HG03280 (cell line): ENCODE data around the gene CAMTA1.

Source experiments
- ATAC-seq: cut with Tn5 transposase; IDR thresholded peaks from one replicate; pipeline ENCODE4 v1.9.1; 2021; ENCODE audit warnings: mild to moderate bottlenecking, moderate library complexity; ENCODE audit not compliant: unreplicated experiment

Gene CAMTA1

DNA sequence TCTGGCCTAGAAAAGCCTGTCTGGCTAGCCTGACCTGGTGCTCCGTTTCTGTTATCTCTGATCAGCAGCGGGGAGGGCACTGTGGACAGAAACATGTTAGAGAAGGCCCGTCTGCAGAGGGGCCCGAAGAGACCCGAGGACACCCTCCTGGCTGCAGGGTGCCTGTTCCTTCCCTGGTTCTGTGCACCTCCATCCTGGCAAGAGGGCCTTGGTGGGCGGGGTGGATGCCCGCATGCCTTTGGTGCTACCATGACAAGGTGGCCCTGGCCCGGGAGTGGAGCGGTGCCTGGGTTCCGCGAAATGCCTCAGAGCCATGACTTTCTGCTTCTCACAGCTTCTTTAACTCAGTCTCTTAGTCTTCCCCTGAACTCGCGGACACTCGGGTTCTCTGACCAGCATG lies 233.6 kb downstream of the CAMTA1 start:
- ATAC-seq, result no peak

DNA sequence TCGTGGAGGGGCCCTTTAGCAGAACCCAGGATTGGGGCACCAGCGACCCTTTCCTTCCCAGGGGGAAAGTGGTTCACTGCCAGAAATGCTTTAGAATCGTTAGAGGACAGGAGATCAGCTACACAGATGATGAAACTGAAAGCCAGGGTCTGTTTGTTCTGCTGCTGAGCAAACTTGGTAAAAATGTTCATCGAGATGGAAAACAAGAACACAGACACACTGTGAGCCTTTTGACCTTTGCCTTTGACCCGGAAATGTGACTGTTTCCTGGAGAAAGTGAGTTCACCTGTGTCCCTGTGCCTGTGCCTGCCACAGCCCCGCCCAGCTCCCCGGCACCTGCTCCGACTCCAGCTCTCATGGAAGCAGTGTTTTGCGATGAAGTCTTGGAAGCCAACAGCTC lies 234.3 kb downstream of the CAMTA1 start:
- no peak for ATAC-seq

GRCh38 chr1:7022058-7022457 lies 236.8 kb downstream of the CAMTA1 start:
- no peak for ATAC-seq

DNA sequence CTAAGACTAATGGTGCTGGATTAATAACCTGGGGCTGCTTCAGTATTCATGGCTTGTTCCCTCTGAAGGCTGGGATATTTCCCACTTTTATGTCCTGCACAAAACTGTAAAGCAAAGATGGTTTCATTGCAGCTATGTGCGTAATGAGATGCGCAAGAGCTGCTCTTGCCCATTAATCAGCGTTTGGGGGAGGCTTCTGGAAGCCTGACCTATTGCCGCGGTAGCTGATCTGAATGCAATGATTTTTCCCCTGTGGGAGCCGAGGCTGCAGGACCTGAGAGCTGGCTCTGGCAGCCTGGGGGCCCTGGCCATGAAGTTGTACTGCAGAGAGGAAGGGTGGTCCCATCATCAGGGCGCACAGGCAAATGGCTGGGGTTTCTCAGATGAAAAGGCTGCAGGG lies 239.8 kb downstream of the CAMTA1 start:
- ATAC-seq, result no peak

- ATAC-seq, result no peak
These were observed 240.9 kb downstream of the CAMTA1 start for GRCh38 chr1:7026169-7026568.

- no peak for ATAC-seq
These were observed 247.7 kb downstream of the CAMTA1 start for GRCh38 chr1:7032992-7033391.

- ATAC-seq, result no peak
These were observed 251.1 kb downstream of the CAMTA1 start for GRCh38 chr1:7036386-7036785.

DNA sequence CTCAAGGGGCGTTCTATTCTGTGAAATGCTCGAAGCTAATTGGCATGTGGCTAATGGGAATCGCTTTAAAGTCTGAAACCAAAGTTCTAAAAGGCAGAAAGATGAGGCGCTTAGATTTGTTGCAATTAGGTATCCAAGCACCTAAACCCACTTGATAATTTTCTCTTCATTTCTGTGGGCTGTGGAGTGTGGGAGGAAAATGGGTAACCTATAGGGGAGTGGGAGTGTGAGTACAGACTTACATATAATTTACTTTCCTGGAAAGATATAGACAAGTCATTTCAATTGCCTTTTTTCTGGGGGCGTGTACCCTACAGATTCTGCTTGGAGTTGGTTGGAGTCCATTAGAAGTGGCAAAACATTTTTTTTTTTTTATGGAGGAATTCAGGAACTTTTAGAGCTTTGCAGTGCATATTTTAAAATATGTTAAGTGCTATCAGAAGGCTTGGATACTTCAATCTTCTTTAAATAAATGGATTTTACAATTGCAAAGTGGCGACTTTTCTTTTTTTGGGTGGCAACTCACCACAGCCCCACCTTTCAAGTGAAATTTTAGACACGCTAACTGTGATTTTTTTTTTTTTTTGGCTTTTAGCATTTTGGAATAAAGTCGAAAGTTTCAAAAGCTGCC lies 254.5 kb downstream of the CAMTA1 start:
- no peak for ATAC-seq

GRCh38 chr1:7040969-7041695 lies 255.9 kb downstream of the CAMTA1 start:
- no peak for ATAC-seq

DNA sequence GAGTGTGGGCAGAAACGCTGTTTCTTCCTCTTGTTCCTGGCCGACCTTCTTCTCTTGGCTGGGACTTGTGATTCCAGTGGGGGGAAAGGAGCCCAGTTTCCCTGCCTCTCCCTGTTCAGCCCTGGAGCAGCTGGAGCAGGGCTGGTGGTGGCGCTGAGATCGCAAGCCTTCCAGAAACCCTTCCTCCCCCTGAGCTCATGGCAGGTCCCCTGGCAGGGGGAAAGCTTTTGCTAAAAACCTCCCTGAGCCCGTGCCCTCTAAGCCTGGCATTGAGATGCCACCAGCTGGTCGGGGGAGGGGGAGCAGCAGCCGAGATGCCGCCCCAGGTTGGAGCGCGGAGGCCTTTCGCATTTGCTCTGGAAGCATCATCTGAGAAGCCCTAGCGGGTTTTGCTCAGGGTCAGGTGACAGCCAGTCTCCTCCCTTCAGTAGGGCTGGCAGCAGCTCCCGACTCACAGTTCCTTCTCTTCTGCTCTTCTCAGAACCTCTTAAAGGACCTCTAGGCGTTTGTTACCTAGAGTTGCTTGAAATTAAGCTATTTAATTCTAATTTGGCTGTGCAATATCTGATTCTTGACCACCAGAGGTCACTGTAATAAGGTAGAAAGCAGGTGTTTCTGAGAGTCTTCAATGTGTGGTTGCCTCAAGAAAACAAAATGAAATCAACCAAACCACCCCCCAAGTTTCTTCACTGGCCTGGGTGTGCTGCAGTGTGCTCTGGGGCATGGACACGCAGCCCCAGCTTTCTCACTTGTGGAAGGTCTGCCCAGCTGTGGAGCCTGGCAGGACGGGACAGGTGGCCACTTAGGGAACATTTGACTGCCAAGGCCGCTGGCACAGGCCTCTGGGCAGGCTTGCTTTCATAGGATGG lies 257.3 kb downstream of the CAMTA1 start:
- no peak for ATAC-seq

GRCh38 chr1:7043191-7043549 lies 257.9 kb downstream of the CAMTA1 start:
- ATAC-seq, result no peak

- ATAC-seq, result no peak
These were observed 258.7 kb downstream of the CAMTA1 start for GRCh38 chr1:7043719-7044535.

DNA sequence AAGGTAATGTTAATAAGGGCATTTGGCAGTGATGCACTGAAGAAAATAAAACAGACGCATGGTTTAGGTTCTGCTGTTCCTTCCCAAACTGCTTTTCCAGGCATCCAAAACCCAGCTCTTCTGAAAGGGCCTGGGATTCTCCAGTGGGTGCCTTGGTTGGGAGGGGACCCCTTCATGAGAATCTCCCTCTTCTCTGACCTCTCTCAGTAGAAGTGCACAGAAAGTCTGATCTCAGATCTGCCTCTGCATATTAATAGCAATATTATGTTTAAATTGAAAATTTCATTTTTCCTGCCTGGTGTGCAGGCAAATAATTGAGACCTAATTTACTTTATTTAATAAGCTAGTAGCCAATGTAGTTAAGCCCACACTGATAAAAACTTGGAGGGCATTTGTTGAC lies 260.6 kb downstream of the CAMTA1 start:
- ATAC-seq, result no peak

- no peak for ATAC-seq
These were observed 261.1 kb downstream of the CAMTA1 start for GRCh38 chr1:7046314-7046713.

- no peak for ATAC-seq
These were observed 261.6 kb downstream of the CAMTA1 start for GRCh38 chr1:7046891-7047290.

GRCh38 chr1:7047866-7048265 lies 262.6 kb downstream of the CAMTA1 start:
- no peak for ATAC-seq

- no peak for ATAC-seq
These were observed 263.1 kb downstream of the CAMTA1 start for GRCh38 chr1:7048395-7048794.

GRCh38 chr1:7049913-7050625 lies 264.8 kb downstream of the CAMTA1 start:
- ATAC-seq, result no peak

GRCh38 chr1:7050751-7051665 lies 265.8 kb downstream of the CAMTA1 start:
- ATAC-seq, result no peak
